Measurements from ENCODE around the gene ALDOB. TPM values are rescaled to one million over a fixed set of nuclear protein-coding genes. Genes with fewer than 3 reads are reported as not detected.

Gene ALDOB
- total RNA-seq, 1 experiment from 2014 or later, result not detected

GRCh38 chr9:101398068-101398929 lies 37.3 kb downstream of the ALDOB start, which contains the start of the genes MRPL50 and ZNF189:
Gene MRPL50, minus strand, starts transcription at chr9:101398618. Its CDS starts 26 bp downstream, at chr9:101398592.
Gene ZNF189, plus strand, starts transcription at chr9:101398851. Its CDS starts 306 bp downstream, at chr9:101399157.
- Histone ChIP-seq H2AFZ (ENCODE audit: low read length) (peak within 1 kb of the TSS; percentile 69), H3K27me3 (ENCODE audit: low read length) (no peaks in the 10 kb centered on the region), H3K27ac (ENCODE audit: low read length) (peak within 1 kb of the TSS; percentile 2; the same call in 1 of the 2 replicates), H3K9me3 (ENCODE audit: low read length) (no peaks in the 10 kb centered on the region), H3K4me2 (ENCODE audit: low read length) (peak within 1 kb of the TSS; percentile 96), H3K4me3 (ENCODE audit: low read length) (peak within 1 kb of the TSS; percentile 70), H3F3A (ENCODE audit: low read length, unreplicated experiment) (no peaks in the 10 kb centered on the region), H3K9me2 (replicated peaks; ENCODE audit: low read length) (no peaks in the 10 kb centered on the region), H3K36me3 (ENCODE audit: low read depth, low read length) (peaks cover 57% of the 10 kb centered on the region), H3K79me2 (ENCODE audit: low read length) (peaks cover 69% of the 10 kb centered on the region), H3K9ac (ENCODE audit: low read length) (peak within 1 kb of the TSS; percentile 79), H4K20me1 (ENCODE audit: low read length) (no peaks in the 10 kb centered on the region), H3K4me1 (ENCODE audit: insufficient read depth, low read length) (peaks cover 3% of the 10 kb centered on the region; the same call in 1 of the 2 replicates)
- CTCF ChIA-PET, result interaction anchor here (0.5 to 1.3 kb wide), 2 partner anchors 51 to 308 kb away, joined by 3 read pairs; no protein-coding TSS in a partner anchor
- intact Hi-C loops (cut with micrococcal nuclease), result no loop called here
- TF ChIP-seq EZH2phosphoT487 (IDR thresholded peaks at IDR 0.05; ENCODE audit: borderline replicate concordance, low read length), result no peak
- TF ChIP-seq, protein P1, sequence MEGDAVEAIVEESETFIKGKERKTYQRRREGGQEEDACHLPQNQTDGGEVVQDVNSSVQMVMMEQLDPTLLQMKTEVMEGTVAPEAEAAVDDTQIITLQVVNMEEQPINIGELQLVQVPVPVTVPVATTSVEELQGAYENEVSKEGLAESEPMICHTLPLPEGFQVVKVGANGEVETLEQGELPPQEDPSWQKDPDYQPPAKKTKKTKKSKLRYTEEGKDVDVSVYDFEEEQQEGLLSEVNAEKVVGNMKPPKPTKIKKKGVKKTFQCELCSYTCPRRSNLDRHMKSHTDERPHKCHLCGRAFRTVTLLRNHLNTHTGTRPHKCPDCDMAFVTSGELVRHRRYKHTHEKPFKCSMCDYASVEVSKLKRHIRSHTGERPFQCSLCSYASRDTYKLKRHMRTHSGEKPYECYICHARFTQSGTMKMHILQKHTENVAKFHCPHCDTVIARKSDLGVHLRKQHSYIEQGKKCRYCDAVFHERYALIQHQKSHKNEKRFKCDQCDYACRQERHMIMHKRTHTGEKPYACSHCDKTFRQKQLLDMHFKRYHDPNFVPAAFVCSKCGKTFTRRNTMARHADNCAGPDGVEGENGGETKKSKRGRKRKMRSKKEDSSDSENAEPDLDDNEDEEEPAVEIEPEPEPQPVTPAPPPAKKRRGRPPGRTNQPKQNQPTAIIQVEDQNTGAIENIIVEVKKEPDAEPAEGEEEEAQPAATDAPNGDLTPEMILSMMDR (conservative IDR thresholded peaks at IDR 0.05; ENCODE audit: low read depth, low read length), result no peak
- TF ChIP-seq EZH2 (IDR thresholded peaks at IDR 0.05; ENCODE audit: low read length, unreplicated experiment), result no peak
- DNase-seq, result peak; percentile 93
- ATAC-seq, result peak; percentile 98
- POLR2A ChIA-PET (ENCODE audit: unreplicated experiment), result no interaction called here
- TSS peak; percentile 78 for BruUV-seq (replicated peaks)

DNA sequence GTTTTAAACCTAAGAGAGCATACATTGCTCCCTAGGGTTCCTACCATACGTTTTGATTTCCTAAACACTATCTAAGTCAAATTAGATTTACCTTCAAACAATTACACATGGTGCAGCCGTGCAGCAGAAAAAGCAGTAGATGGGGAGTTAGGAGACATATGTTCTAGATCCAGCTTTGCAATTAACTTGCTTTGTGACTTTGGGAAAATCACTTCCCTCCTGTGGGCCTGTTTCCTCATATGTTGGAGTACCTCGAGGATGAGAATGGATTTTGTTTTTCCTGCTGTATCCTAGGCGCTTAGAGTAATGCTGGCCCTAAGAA lies 37.9 kb downstream of the ALDOB start:
- peaks cover 55% of the 10 kb centered on the region for H3K36me3 ChIP-seq (ENCODE audit: low read depth, low read length)
- no peaks in the 10 kb centered on the region for H3K9me2 ChIP-seq (replicated peaks; ENCODE audit: low read length)
- peak overlapping the region; percentile 2; the same call in 1 of the 2 replicates for H3K27ac ChIP-seq (ENCODE audit: low read length)
- H3K4me2 ChIP-seq (ENCODE audit: low read length), result peak overlapping the region; percentile 96
- H3K9ac ChIP-seq (ENCODE audit: low read length), result peak overlapping the region; percentile 79
- DNase-seq, result no peak
- no TSS peak for BruUV-seq (replicated peaks)
- H3K9me3 ChIP-seq (ENCODE audit: low read length), result no peaks in the 10 kb centered on the region
- peak overlapping the region; percentile 70 for H3K4me3 ChIP-seq (ENCODE audit: low read length)
- CTCF ChIA-PET, result no interaction called here
- no peak for ATAC-seq
- TF ChIP-seq, protein P1 (conservative IDR thresholded peaks at IDR 0.05; ENCODE audit: low read depth, low read length), result no peak
- TF ChIP-seq EZH2phosphoT487 (IDR thresholded peaks at IDR 0.05; ENCODE audit: borderline replicate concordance, low read length), result no peak
- TF ChIP-seq EZH2 (IDR thresholded peaks at IDR 0.05; ENCODE audit: low read length, unreplicated experiment), result no peak
- H2AFZ ChIP-seq (ENCODE audit: low read length), result peak overlapping the region; percentile 63; the same call in 1 of the 2 replicates
- peaks cover 3% of the 10 kb centered on the region; the same call in 1 of the 2 replicates for H3K4me1 ChIP-seq (ENCODE audit: insufficient read depth, low read length)
- POLR2A ChIA-PET (ENCODE audit: unreplicated experiment), result no interaction called here
- H4K20me1 ChIP-seq (ENCODE audit: low read length), result no peaks in the 10 kb centered on the region
- H3K79me2 ChIP-seq (ENCODE audit: low read length), result peaks cover 75% of the 10 kb centered on the region
- intact Hi-C loops (cut with micrococcal nuclease), result no loop called here
- no peaks in the 10 kb centered on the region for H3F3A ChIP-seq (ENCODE audit: low read length, unreplicated experiment)
- no peaks in the 10 kb centered on the region for H3K27me3 ChIP-seq (ENCODE audit: low read length)

- CTCF ChIA-PET, result no interaction called here
- no peaks in the 10 kb centered on the region for H3K27me3 ChIP-seq (ENCODE audit: low read length)
- BruUV-seq (replicated peaks), result no TSS peak
These were observed 40.9 kb downstream of the ALDOB start for GRCh38 chr9:101394687-101395086.

More at GRCh38 chr9:101394687-101395086, 40.9 kb downstream of the ALDOB start:
- H3K9me3 ChIP-seq (ENCODE audit: low read length), result no peaks in the 10 kb centered on the region
- intact Hi-C loops (cut with micrococcal nuclease), result no loop called here
- no peaks in the 10 kb centered on the region for H4K20me1 ChIP-seq (ENCODE audit: low read length)
- H3K9me2 ChIP-seq (replicated peaks; ENCODE audit: low read length), result no peaks in the 10 kb centered on the region
- DNase-seq, result no peak
- no peak overlapping the region for H3K27ac ChIP-seq (ENCODE audit: low read length)
- peaks cover 3% of the 10 kb centered on the region; the same call in 1 of the 2 replicates for H3K4me1 ChIP-seq (ENCODE audit: insufficient read depth, low read length)
- POLR2A ChIA-PET (ENCODE audit: unreplicated experiment), result no interaction called here
- no peak overlapping the region for H3K9ac ChIP-seq (ENCODE audit: low read length)
- H2AFZ ChIP-seq (ENCODE audit: low read length), result no peak overlapping the region
- H3K4me2 ChIP-seq (ENCODE audit: low read length), result no peak overlapping the region
- H3K36me3 ChIP-seq (ENCODE audit: low read depth, low read length), result peaks cover 41% of the 10 kb centered on the region
- H3K4me3 ChIP-seq (ENCODE audit: low read length), result no peak overlapping the region
- ATAC-seq, result no peak
- peaks cover 84% of the 10 kb centered on the region for H3K79me2 ChIP-seq (ENCODE audit: low read length)
- no peak for TF ChIP-seq EZH2 (IDR thresholded peaks at IDR 0.05; ENCODE audit: low read length, unreplicated experiment)
- TF ChIP-seq, protein P1 (conservative IDR thresholded peaks at IDR 0.05; ENCODE audit: low read depth, low read length), result no peak
- TF ChIP-seq EZH2phosphoT487 (IDR thresholded peaks at IDR 0.05; ENCODE audit: borderline replicate concordance, low read length), result no peak
- no peaks in the 10 kb centered on the region for H3F3A ChIP-seq (ENCODE audit: low read length, unreplicated experiment)

Data from PC-3 (cell line).